Fibroblast of skin of left quadriceps (primary cell): ENCODE measurements around the gene GANC.
A peak's percentile ranks its signal among the peaks of the same experiment; 100 is the strongest.

Experiments used
- DNase-seq, 2 experiments: peaks; one replicate each; pipeline ENCODE4 v3.0.0-alpha.2; 2013; ENCODE audit warnings: low read depth in 2 of 2

GANC gene

DNA sequence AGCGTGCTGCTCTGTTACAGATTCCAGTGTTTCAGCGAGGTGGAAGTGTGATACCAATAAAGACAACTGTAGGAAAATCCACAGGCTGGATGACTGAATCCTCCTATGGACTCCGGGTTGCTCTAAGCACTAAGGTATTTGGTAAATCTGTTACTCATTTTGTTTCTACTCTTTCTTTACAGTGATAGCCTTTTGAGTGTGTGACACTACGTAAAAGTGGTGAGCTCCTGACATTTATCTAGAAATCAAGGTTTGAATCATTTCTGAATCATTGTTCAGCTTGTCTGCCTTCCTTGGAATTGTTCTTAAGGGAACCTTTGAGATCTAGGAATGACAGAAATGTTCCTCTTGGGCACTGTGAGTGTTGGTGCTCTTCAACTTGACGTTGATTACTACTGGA, 75.1 kb downstream of the GANC start:
- DNase-seq: peak; percentile 65

DNA sequence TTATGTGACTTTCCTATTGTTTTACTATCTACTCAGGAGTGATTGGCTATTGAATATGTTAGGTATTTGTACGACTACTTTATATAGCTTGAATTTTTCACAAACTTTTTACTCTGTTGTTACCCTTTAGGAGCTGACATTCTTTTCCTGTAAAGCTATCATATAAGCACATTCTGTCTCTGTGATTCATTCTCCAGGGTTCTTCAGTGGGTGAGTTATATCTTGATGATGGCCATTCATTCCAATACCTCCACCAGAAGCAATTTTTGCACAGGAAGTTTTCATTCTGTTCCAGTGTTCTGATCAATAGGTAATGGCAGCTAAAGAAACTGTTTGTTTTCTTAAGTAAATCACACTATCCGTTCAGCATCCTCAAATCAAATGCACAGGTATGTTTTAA, 76.2 kb downstream of the GANC start:
- peak; percentile 33 to 44 for DNase-seq

GRCh38 chr15:42352401-42352800, 79.4 kb downstream of the GANC start:
- DNase-seq: no peak

DNA sequence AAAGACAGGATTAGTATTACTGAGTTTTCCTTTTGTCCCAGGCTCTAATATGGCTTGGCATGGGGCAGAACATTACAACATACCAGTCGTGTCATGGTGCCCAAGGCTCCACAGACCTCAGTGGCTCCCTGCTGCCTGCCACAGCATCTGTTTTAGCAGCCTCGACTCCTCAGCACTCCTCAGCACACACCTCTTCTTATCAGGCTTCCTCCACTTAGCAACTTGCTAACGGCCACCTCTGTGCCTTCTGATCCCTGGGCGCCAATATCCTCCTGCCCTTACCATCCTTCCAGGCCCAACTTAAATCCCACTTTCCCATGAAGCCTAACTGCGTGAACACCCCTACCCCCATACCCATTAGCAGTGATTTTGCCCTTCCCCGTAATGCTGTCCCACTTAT, 80.1 kb downstream of the GANC start:
- DNase-seq: no peak

DNA sequence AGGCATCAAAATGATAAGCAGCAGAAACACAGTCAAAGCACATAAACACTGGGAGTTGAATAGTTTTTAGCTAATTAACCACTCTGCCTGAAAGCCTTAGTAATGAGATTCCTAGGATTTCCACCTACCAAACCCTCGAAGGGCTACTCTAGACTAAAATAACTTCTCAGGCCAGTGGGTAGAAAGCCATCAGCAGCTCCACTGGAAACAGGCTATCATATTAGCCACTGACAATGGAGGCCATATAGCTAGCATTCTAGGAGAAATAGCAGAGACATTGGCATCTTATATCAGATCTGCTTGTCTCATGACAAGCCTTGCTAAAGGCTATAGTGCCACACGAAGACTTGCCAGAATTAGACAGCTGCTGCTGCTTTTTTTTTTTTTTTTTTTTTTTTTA, 81.8 kb downstream of the GANC start:
- DNase-seq: no peak

- DNase-seq: no peak
These were observed 82.3 kb downstream of the GANC start for GRCh38 chr15:42355291-42355690.

DNA sequence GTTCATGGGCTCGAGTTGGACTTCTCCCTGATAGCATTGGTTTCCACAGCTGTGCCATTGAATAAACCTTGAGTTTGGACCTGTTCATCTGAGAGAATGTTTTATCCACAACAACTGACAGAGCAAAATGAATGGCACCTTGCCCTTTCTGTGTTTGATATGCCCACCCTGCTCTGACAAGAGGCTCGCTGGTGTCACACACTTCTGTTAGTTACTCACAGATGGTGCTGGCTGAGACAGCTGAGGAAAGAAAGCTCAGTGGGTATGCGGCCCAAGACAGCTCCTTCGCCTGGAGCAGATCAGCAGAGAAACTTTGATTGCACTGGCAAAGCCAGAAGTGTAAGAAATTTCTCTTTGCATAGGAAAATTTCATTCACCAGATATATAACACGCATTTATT, 83.8 kb downstream of the GANC start:
- DNase-seq: no peak

DNA sequence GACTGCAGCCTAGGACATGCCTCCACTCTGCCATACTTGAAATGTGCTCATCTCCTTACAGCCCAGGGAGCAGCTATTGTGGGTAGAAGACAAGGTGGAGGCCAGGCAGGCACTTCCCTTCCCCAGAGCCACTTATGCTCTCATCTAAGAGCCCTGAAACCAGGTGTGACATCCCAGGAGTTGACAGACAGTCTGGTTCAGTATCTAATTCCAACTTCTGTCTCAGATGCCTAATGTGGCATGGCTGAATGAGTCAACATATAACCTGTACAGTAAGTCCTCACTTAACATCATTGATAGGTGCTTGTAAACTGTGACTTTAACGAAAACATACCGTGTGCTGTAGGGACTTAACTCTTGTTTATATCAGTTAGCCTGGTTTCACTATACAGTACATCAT, 85.1 kb downstream of the GANC start:
- DNase-seq: no peak

DNA sequence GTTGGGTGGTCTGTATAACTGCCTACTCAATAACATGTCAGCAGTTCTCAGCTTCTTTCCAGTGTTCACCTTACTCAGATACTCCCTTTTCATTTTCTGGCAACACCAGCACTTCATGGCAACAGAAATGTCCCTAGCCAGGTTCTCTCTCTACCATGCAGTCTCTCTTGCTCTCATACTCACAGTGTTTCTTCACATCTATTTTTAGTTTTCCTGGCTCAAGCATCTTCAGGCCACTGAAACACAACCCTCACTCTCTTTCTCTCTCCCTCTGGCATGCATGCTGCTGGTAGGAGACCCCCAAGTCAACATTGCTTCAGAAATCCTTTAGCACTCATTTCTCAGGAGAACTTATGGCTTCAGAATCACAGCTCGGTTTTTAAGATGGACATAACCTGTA, 86.2 kb downstream of the GANC start, which contains the start of gene CAPN3:
Gene CAPN3, plus strand, starts transcription at position 253 of the 400 bp plus-strand sequence. CDS start 305 bp downstream, outside the sequence.
- DNase-seq: no peak

DNA sequence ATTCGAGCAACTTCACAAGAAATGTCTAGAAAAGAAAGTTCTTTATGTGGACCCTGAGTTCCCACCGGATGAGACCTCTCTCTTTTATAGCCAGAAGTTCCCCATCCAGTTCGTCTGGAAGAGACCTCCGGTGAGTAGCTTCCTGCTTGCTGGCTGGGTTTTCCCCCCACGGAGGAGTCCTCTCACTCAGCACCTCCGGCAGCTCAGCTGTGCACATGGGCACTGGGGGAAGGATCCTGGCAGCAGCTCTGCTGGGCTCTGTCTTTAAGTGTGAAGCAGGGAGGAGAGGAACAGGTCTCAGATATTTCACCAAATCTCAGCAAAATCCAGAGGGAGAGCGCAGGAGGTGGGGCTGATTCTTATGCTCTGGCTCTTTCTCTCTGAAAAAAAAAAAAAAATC, 87.0 kb downstream of the GANC start:
- DNase-seq: no peak

- DNase-seq: no peak
These were observed 87.6 kb downstream of the GANC start for GRCh38 chr15:42360535-42361112.

- no peak for DNase-seq
These were observed 90.5 kb downstream of the GANC start for GRCh38 chr15:42363487-42363886.

DNA sequence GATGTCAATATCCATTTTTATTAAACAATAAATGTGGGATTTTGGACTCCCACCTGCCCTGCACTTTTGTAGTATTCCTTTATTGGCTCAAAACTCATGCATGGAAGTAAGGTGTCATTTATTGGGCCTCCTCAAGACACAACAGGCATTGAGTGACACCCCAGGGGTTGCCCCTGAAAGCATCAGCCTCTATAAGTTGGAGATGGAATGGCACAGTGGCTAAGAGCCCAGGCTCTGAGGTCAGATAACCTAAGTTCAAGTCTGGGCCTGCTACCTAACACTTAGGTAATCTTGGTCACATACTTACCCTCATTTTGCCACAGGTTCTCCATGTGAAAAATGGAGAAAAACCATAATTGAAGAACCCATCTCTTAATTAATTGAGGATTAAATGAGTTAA, 90.9 kb downstream of the GANC start:
- DNase-seq: no peak

DNA sequence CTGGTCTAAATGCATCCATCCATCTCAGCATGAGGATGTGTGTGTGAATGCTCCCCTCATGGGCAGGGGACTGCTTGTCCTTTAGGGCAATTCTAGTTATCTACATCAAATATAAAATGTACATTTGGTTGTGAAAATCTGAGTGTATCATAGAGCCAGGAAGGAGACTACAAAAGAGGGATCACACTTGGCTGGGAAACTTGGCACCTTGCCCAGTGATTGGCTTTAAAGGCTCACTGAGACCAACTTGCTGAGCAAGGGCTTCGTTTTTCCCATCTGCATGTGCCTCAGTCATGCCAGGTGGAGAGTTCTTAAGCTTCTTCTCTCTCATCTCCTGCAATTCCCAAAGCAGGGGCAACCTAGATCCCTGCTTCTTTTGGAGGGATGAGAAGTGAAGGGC, 91.5 kb downstream of the GANC start:
- no peak for DNase-seq

DNA sequence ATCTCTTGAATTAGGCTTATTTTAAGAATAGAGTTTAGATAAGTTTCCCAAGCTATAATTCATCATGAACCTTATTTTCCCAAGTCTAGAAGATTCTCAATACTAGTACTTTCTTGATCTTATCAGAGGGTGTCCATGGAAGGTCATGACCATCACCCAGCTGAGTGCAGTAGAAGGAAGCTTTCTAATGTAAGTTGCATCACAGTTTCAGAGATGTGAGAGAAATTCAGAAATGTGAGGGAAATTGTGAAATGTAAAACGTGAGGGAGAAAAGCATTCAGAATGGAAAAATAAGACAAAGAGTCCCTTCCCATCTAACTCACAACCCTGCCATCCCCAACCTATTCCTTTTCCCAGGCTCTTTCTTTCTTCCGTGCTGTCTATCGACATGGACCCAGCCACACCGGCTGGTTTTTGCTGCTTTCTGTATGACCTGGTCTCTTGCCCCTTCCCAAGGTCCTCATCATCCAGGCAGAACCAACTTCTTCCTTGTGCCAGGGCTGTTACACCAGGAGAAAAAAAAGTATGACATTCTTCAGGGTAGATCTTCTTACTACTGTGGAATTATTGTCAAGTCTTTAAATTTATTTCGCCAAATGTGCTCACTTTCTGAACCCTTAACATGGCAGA, 93.0 kb downstream of the GANC start:
- DNase-seq: no peak

DNA sequence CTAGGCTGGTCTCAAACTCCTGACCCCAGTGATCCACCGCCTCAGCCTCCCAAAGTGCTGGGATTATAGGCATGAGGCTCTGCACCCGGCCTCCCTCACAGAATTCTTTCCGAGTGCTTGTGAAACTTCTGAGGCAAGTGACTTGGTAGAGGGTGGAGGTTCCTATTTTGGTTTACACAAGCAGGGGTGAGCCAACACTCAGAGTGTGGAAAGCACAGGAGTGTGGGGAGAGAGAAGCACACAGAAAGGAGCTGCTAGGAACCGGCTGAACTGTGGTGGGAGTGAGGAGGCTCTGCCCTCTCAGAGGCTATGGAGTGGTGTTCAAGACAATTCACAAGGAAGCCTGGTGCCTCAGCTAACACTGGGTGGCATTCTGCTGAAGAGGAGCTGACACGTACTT, 94.0 kb downstream of the GANC start:
- DNase-seq: no peak

DNA sequence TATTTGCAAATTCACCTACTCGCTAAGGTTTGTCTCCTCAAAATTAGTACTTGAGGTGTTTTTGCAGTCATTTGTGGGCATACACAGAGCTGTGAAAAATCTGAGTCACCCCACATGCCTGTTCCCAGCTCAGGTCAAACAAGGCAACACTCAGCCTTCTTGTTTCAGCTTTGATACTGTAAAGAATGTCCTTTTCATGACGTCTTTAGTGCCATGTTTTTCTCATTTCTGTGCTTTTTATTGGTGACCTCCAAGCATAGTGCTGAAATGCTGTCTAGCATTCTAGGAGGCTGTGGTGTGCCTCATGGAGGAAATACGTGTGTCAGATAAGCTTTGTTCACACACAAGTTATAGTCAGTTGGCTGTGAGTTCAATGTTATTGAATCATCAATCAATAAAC, 95.1 kb downstream of the GANC start:
- no peak for DNase-seq

DNA sequence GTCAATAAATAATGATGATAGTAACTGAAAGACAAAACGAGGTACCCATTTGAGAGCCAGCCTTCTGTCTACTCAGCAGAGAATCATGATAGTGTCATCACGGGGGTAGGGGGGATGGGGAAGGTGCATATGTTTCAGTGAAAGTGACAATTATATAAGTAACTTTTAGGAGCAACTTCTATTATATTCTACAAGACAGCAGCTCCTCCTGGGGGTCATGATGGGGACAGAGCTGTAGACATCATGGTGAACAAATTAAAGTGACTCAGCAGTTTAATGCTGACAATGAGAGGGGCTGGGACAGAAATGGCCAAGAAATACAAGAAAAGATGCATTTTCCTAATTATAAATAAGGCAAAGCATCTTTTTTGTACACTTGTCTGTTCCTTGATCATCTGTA, 98.1 kb downstream of the GANC start:
- DNase-seq: no peak

GRCh38 chr15:42373274-42373673, 100.3 kb downstream of the GANC start:
- DNase-seq: no peak

- no peak for DNase-seq
These were observed 100.9 kb downstream of the GANC start for GRCh38 chr15:42373936-42374335.

DNA sequence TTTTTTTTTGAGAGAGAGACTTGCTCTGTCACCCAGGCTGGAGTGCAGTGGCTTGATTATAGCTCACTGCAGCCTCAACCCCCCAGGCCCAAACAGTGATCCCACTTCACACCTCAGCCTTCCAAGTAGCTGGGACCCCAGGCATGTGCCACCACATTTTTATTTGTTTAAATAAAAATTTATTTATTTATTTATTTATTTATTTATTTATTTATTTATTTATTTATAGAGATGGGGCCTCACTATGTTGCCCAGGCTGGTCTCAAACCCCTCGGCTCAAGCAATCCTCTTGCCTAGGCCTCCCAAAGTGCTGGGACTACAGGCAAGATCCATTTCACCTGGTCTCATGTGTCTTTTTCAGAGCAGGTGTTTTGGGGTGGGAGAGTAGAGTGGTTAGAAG, 101.8 kb downstream of the GANC start:
- no peak for DNase-seq

DNA sequence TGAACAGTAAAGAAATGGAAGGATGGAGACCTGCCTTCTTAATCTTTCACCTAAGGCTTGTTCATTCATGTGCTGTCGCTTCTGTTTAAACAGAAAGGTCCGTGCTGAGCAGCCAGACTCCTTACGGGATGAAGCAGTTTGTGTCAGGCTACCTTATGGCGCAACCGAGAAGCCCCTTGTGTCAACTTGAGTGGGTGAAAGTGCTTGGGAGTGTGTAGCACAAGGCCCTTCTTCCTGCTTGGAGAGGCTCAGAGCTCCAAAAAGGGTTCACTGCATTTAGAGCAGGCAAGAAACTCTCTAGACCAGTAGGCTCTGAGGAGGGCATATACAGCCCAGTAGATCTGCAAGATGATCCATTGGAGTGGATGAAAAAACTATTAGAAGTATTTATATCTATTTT, 102.3 kb downstream of the GANC start:
- DNase-seq: no peak

GRCh38 chr15:42375941-42376340, 102.9 kb downstream of the GANC start:
- no peak for DNase-seq

DNA sequence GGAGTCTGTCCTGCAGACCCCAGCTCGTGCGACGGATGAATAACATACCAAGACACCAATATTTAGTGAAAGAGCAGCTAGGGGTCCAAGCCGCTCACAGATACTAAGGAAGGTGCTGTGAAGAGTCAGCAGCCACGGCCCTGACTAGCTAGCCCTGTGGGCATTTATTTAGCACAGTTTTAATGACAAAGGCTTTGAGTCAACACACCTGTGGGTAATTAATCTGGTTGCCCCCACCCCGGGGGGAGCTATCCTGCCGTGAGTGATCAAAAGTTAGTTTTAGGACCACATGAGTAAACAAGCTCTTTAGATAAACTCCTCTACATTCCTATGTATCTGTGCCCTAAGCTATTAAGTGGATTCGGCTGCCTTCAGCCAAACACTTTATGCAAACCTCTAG, 105.0 kb downstream of the GANC start:
- no peak for DNase-seq
